HG02938 (cell line): Measurements from ENCODE around the gene CARD8.

Experiments used
- ATAC-seq: cut with Tn5 transposase; IDR thresholded peaks from one replicate; pipeline ENCODE4 v1.9.1; 2021; ENCODE audit warnings: mild to moderate bottlenecking, moderate library complexity; ENCODE audit not compliant: unreplicated experiment

The CARD8 gene

DNA sequence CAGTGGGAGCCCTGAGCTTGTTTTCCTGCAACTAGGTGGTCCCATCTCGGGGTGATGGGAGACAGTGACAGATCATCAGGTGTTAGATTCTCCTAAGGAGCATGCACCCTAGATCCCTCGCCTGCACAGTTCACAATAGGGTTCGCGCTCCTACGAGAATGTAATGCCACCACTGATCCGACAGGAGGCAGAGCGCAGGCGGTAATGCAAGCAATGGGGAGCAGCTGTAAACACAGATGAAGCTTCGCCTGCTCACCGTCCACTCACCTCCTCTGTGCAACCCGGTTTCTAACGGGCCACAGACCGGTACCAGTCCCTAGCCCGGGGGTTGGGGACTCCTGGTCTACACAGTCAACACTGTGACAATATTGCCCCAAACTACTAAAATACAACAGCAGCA lies 38.8 kb downstream of the CARD8 start:
- ATAC-seq = no peak

- ATAC-seq = no peak
These were observed 41.8 kb downstream of the CARD8 start for GRCh38 chr19:48213959-48214358.

DNA sequence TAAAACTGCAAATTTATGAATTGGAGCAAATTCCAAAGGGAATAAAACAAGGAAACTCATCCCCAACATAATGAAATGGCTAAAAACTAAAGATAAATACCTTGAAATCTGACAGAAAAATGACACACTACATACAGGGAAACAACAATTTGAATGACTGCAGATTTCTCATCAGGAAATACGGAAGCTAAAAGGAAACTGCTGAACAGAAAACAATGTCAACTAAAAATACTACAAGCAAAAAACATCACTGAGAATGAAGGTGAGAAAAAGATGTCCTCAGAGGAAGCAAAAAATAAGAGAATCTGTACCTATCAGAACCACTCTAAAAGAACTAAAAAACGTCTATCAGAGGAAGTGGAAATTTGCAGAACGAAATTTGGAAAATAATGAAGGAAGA lies 45.7 kb downstream of the CARD8 start:
- ATAC-seq = no peak

GRCh38 chr19:48206397-48207093 lies 49.2 kb downstream of the CARD8 start:
- no peak for ATAC-seq

GRCh38 chr19:48203794-48204628 lies 51.7 kb downstream of the CARD8 start:
- peak; percentile 88 for ATAC-seq

DNA sequence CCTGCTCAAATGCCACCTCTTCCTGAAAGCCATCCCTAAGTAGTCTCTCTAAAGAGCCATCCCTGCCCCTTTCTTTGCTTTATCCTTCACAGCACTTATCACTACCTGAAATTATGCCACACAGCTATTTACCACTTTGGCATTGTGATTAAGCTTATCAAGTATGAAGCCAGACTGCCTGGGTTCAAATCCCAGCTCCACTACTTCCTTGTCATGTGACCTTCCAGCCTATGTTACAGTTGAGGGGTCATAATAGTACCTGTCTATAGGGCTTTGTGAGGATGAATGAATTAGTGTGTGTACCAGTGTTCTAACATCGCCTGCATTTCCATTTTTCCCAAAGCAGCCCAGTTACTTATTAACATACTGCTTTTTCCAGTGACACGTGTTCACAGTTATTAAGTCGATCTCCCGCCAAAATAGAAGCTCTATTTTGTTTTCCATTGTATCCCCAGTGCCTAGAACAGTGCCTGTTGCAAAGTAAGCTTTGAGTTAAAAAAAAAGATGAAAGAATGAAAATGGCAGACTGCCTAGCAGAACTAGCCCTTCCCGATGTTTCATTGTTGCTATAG lies 52.4 kb downstream of the CARD8 start:
- no peak for ATAC-seq

DNA sequence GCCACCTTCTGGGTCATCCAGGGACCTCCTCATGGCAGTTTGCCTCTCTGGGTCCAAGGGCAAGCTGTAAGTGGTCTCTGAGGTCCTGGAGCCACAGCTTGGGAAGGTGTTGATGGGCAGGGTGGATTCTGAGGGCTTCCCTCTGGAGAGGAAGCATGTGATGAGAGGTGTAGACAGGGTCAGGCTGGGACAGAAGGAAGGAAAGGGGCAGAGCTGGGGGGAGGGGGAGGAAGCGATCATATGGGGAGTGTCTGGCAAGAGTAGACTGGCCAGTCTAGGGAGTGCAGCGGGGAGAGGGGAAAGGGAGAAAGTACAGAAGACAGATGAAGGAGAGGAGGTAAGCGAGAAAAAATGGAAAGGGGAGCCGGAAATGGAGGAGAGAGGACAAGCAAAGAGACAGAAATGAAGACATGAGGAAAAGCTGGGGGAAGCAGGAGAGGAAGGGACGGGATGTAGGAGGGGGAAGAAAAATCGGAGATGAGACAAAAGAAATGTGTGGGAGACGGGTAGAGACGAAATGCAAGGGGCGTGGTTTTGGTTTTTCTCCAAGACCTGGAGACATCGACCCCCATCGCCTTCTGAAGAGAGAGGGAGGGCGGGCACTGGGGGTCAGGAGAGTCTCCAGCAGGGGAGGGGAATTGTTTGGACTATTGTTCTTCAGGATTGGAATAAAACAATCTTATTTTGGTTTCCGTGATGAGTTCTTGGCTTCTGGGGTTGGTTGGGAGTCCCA lies 58.6 kb downstream of the CARD8 start:
- ATAC-seq = no peak

- no peak for ATAC-seq
These were observed 59.4 kb downstream of the CARD8 start for GRCh38 chr19:48196321-48196763.

GRCh38 chr19:48194844-48195830 lies 60.6 kb downstream of the CARD8 start:
- ATAC-seq = no peak

DNA sequence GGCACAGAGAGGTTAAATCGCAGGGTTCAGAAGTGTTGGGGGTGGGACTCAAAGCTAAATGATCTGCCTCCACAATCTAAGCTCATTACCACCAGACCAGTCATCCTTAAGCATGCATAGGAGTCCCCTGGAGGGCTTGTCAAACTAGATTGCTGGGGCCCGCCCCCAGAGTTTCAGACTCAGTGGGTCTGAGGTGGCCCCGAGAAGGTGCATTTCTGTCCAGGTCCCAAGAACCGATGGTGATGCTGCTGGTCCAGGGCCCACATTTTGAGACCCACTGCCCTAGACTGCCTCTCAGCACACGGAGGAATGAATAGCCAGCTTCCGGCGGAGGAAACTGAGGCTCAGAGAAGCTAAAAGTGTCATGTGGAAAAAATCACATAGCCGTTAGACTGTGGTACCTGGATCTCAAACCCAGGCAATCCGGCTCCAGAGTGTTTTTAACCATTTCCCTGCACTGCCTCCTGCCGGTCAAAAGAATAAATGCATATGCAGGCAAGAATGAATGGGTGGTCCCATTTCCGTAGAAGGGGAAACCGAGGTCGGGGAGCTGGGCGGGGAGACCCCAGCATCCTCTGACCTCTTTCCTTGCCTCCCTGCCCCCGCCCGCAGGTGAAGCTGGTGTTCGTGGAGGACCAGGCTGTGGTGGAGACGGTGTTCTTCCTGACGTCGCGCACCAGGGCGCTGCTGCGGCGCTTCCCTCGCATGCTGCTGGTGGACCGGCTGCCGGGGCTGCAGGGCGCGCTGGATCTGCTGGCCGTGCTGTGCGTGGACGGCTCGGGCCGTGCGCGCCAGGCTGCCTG lies 61.5 kb downstream of the CARD8 start:
- ATAC-seq = no peak

GRCh38 chr19:48192750-48193149 lies 63.0 kb downstream of the CARD8 start:
- ATAC-seq = no peak

DNA sequence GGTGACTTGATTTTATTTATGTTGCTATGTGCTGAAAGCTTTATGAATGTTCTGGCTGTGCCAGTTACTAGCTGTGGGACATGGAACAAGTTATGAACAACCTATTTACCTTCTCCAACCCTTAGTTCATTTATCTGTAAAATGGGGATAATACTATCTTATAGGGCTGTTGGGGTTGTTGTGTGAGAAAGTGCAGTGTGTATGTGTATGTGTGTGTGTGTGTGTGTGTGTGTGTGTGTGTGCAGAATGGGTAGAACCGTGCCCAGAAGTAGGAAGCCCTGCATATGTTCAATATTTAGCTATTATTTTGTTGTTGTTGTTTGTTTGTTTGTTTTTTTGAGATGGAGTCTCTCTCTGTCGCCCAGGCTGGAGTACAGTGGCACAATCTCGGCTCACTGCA lies 64.8 kb downstream of the CARD8 start:
- ATAC-seq = no peak

DNA sequence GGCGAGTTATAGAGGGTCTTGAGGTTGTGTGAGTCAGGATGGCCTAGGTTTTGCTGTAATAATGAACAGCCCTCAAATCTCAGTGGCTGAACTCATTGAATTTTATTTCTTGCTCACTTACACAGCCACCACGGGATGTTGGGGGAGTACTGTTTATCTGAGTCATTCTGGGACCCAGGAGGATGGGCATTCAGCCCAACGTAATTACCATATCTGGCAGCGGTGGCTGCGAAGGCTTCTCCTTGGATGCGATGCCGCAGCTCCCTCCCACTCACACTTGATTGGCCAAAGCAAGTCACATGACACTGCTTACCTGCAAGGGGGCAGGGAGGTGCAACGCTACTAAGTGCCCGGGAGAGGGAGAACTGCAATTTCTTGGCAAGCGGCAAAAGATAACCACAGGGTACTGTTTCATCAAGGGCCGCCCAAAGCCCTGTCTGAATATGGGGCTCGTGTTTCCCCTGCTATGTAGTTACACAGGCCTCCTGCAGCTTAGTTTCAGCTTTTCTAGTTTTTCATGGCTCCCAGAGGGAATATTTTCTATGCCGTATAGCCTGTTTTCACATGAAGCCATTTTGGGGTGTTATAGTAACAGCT lies 65.3 kb downstream of the CARD8 start:
- ATAC-seq = no peak

- ATAC-seq = no peak
These were observed 69.1 kb downstream of the CARD8 start for GRCh38 chr19:48186541-48186991.

DNA sequence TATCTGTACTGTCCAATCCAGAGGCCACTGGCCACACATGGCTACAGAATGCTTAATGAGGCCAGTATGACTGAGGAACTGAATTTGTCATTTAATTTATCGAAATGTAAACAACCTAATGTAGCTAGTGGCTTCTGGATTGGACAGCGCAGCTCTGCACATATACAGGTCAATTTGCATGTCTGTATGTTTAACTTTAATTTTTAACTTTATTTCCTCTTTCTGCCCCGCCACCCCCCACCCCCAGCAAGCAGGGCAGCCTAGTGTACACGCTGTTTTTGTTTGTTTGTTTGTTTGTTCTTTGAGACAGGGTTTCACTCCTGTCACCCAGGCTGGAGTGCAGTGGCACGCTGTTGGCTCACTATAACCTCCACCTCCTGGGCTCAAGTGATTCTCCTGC lies 69.7 kb downstream of the CARD8 start:
- no peak for ATAC-seq

DNA sequence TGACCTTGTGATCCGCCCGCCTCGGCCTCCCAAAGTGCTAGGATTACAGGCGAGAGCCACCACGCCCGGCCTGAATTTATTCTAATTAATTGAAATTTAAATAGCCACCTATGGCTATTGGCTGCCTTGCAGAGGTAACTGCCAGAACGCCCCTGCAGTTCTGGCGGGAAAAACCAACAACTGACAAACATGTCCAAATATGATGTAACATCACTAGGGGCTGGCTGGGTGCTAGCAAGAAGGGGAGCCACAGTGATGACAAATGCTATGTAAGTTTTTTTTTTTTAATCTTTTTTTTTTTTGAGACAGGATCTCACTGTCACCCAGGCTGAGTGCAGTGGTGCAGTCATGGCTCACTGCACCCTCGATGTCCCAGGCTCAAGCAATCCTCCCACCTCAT lies 72.4 kb downstream of the CARD8 start:
- no peak for ATAC-seq

DNA sequence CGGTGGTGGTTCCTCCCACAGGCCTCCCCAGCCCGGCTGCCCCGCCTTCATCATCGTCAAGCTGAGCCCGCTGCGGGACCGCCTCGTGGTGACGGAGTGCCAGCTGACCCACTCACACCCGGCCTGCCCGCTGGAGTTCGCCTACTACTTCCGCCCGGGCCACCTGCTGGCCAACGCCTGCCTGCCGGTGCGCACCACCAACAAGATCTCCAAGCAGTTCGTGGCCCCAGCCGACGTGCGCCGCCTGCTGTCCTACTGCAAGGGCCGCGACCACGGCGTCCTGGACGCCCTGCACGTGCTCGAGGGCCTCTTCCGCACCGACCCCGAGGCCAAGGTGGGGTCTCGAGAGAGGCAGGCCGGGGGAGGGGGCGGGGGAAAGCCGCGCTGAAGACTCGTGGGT lies 73.3 kb downstream of the CARD8 start:
- no peak for ATAC-seq

DNA sequence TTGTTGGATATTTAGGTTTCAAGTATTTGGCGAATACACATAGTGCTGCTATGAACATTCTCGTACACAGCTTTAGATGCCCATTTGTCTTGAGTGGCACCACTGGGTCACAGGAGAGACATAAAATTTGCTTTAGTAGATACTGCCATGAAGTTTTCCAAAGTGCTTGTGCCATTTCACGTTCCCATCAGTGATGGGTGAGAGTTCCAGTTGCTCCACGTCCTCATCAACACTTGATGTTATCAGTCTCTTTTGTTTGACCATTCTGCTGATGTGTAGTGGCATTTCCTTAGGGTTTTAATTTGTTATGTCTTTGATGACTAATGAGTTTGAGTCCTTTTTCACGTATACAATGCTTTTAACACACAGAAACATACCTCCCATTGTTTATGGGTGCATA lies 74.2 kb downstream of the CARD8 start:
- ATAC-seq = no peak

- no peak for ATAC-seq
These were observed 79.5 kb downstream of the CARD8 start for GRCh38 chr19:48176226-48176625.
